HG02571 (cell line): ENCODE data around the gene NEK10.

Experiments
- ATAC-seq: cut with Tn5 transposase; IDR thresholded peaks from one replicate; pipeline ENCODE4 v1.9.1; 2021; ENCODE audit warnings: mild to moderate bottlenecking, moderate library complexity; ENCODE audit not compliant: unreplicated experiment

NEK10 gene

GRCh38 chr3:27076815-27077630 is 292.2 kb downstream of the NEK10 start:
- no peak for ATAC-seq

- ATAC-seq: no peak
Observed at GRCh38 chr3:27074914-27075313, 294.3 kb downstream of the NEK10 start.

GRCh38 chr3:27073912-27074311 is 295.3 kb downstream of the NEK10 start:
- no peak for ATAC-seq

DNA sequence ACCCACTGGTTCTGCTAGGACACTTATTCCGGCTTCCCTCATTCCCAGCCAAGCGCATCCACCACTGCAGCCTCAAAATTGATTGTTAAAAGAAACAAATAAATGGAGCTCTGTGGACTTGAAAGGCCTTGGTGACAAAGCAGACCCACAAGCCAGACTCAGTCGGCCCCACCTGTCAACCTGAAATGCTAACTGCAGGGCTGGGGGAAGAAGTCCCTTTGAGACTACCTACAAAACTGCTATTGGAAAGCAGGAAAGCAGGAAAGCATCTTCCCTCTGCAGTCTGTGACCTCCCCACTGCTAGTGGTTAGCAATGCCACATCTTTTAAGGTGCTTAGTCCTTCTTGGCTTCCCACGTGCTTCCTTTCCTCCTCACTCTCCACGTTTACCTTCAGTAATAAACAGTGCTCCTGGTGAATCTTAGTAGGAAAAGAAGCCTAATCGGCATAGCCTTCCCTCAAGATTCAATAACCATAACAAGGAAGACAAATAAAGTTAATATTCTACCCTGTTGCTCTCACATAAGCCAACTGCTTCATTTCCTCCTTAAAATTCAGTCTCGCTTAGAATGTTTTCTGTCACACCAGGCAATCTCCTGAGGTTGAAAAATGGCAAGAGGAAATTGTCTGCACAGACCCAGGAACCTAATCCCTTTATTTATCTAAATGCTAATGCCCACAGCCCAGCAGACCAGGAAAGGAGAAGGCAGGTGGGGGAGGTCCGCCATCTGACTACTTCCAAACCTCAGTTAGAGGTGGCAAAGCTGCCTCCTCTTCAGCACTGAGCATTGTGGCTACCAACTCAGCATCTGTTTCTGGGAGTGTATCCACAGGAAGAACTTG is 296.2 kb downstream of the NEK10 start:
- ATAC-seq: no peak

GRCh38 chr3:27060336-27060735 is 308.8 kb downstream of the NEK10 start:
- no peak for ATAC-seq
